Smooth muscle cell (in vitro differentiated cells): Measurements from ENCODE around the gene ADRA2B. TPM values are rescaled to one million over a fixed set of nuclear protein-coding genes. Genes with fewer than 3 reads are reported as not detected.
"Not testable (repeated sequence)": the region's sequence is repeated elsewhere in the genome, so short reads cannot be mapped to it uniquely, and the experiment has no call there.

Source experiments
- DNase-seq: peaks from one replicate; lab custom pipeline; 2025; ENCODE audit not compliant: unreplicated experiment; lab: John Stamatoyannopoulos, UW
- H2AFZ ChIP-seq: fragments of 200-600 bp; sonication (generic); 2 replicates; pipeline ENCODE4 v1.6.0; 2016; ENCODE audit warnings: antibody characterized with exemption, low read depth, mild to moderate bottlenecking
- H3F3A ChIP-seq: fragments of 200-600 bp; sonication (generic); 2 replicates; pipeline ENCODE4 v1.6.0; 2017; ENCODE audit warnings: antibody characterized with exemption, low read depth
- H3K27ac ChIP-seq: fragments of 200-600 bp; sonication (generic); 2 replicates; pipeline ENCODE4 v1.5.1; 2016; ENCODE audit warnings: low read depth, mild to moderate bottlenecking
- H3K27me3 ChIP-seq: fragments of 200-600 bp; sonication (generic); 2 replicates; pipeline ENCODE4 v1.6.1; 2016; ENCODE audit warnings: low read depth, mild to moderate bottlenecking
- H3K36me3 ChIP-seq: fragments of 200-600 bp; sonication (generic); 2 replicates; pipeline ENCODE4 v1.5.1; 2016; ENCODE audit warnings: low read depth
- H3K4me1 ChIP-seq: fragments of 200-600 bp; sonication (generic); 2 replicates; pipeline ENCODE4 v1.5.1; 2016; ENCODE audit warnings: low read depth
- H3K4me2 ChIP-seq: fragments of 200-600 bp; sonication (generic); 2 replicates; pipeline ENCODE4 v1.6.0; 2016; ENCODE audit warnings: mild to moderate bottlenecking
- H3K4me3 ChIP-seq: fragments of 200-600 bp; sonication (generic); 2 replicates; pipeline ENCODE4 v1.5.1; 2016; ENCODE audit warnings: mild to moderate bottlenecking
- H3K79me2 ChIP-seq: fragments of 200-600 bp; sonication (generic); 2 replicates; pipeline ENCODE4 v1.6.0; 2016; ENCODE audit warnings: low read depth, mild to moderate bottlenecking
- H3K9ac ChIP-seq: fragments of 200-600 bp; sonication (generic); 2 replicates; pipeline ENCODE4 v1.6.0; 2016; ENCODE audit warnings: low read depth
- H3K9me3 ChIP-seq: fragments of 200-600 bp; sonication (generic); replicated peaks from 2 replicates; pipeline ENCODE4 v1.5.1; 2016; ENCODE audit warnings: low read depth
- H4K20me1 ChIP-seq: fragments of 200-600 bp; sonication (generic); 2 replicates; pipeline ENCODE4 v1.6.0; 2016; ENCODE audit warnings: low read depth
- WGBS: methylation state at CpG from one replicate; pipeline ENCODE4 v1.1.7; 2016; ENCODE audit warnings: low lambda C conversion rate; 5-methylcytosine and 5-hydroxymethylcytosine counted together
- polyA plus RNA-seq: library from polyadenylated mRNA; unstranded; fragments of >200 nt; fragmentation: Nextera tagmentation; extraction: Ambion mirVana; gene quantifications from 2 replicates; pipeline ENCODE4 v1.2.1, GENCODE V29; 2016
- total RNA-seq: library from RNA; depleted of rRNA; stranded (reverse); fragments of >200 nt; gene quantifications from 2 replicates; pipeline ENCODE4 v1.2.3, GENCODE V29; 2014
- TF ChIP-seq, protein P1 (sequence below): fragments of 200-600 bp; sonication (generic); IDR thresholded peaks from 2 replicates; pipeline ENCODE4 v1.5.1; 2017; ENCODE audit warnings: borderline replicate concordance, mild to moderate bottlenecking, antibody characterized with exemption; ENCODE audit not compliant: insufficient read depth, poor library complexity, severe bottlenecking

ADRA2B gene
- total and polyA plus RNA-seq, 2 experiments from 2014 or later: 0.06 to 1.2 TPM

DNA sequence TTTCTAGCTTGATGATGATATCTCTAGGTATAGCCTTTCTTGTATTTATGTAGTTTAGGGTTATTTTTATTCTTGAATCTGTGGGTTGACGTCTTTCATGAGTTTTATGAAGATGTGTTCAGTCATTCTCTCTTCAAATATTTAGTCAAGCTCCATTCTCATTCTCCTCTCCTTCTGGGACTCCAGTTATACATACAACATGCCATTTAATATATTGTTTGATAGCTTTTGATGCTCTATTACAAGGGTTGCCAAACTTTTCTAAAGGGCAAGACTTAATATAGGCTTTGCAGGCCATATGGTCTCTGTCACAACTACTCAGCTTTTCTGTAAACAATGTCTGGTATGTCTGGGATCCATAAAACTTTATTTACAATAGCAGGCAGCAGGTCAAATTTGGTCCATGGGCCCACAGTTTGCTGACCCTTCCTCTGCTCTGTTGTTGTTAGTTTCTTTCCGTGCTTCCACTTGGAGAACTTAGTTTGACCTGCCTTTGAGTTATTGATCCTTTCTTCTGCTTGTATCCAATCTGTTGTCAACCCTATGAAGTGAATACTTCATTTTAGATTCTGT is 41.1 kb downstream of the ADRA2B start:
- no peaks in the 10 kb centered on the region for H3K9me3 ChIP-seq
- H3K4me1 ChIP-seq: no peaks in the 10 kb centered on the region
- no peak overlapping the region for H3K27ac ChIP-seq
- no peaks in the 10 kb centered on the region for H3K79me2 ChIP-seq
- no peak overlapping the region for H3K4me3 ChIP-seq
- no peak overlapping the region for H2AFZ ChIP-seq
- H3K9ac ChIP-seq: no peak overlapping the region
- H3F3A ChIP-seq: no peaks in the 10 kb centered on the region
- WGBS: 82% methylated on average over 2 of the region's 2 CpGs
- no peaks in the 10 kb centered on the region for H3K36me3 ChIP-seq
- TF ChIP-seq, protein P1, sequence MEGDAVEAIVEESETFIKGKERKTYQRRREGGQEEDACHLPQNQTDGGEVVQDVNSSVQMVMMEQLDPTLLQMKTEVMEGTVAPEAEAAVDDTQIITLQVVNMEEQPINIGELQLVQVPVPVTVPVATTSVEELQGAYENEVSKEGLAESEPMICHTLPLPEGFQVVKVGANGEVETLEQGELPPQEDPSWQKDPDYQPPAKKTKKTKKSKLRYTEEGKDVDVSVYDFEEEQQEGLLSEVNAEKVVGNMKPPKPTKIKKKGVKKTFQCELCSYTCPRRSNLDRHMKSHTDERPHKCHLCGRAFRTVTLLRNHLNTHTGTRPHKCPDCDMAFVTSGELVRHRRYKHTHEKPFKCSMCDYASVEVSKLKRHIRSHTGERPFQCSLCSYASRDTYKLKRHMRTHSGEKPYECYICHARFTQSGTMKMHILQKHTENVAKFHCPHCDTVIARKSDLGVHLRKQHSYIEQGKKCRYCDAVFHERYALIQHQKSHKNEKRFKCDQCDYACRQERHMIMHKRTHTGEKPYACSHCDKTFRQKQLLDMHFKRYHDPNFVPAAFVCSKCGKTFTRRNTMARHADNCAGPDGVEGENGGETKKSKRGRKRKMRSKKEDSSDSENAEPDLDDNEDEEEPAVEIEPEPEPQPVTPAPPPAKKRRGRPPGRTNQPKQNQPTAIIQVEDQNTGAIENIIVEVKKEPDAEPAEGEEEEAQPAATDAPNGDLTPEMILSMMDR: no peak
- no peak for DNase-seq
- H4K20me1 ChIP-seq: no peaks in the 10 kb centered on the region
- no peaks in the 10 kb centered on the region for H3K27me3 ChIP-seq
- H3K4me2 ChIP-seq: no peak overlapping the region

DNA sequence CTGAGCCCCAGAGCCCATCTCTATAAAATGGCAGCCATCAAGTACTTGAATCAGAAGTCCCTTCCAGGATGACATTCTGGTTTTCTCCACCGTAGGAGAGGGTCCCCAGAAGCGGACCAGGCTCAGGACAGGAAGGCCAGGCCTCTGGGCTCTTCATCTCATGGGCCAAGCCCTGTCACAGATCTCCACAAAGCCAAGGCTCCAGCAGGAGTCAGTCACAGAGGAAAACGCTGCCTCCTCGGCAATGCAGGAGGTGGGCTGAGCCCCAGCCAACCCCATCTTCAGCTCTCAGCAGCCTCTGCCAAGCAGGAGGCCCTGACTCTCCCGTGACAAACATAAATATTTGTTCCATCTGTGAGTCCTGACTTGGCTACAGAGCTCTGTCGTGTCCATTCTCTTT is 42.2 kb downstream of the ADRA2B start:
- Histone ChIP-seq H3K4me3 (no peak overlapping the region), H2AFZ (no peak overlapping the region), H3K79me2 (no peaks in the 10 kb centered on the region), H3K9me3 (no peaks in the 10 kb centered on the region), H3K4me1 (no peaks in the 10 kb centered on the region), H3K27me3 (no peaks in the 10 kb centered on the region), H3K27ac (no peak overlapping the region), H3K9ac (no peak overlapping the region), H3K36me3 (no peaks in the 10 kb centered on the region), H3K4me2 (no peak overlapping the region), H4K20me1 (no peaks in the 10 kb centered on the region), H3F3A (no peaks in the 10 kb centered on the region)
- TF ChIP-seq, protein P1: no peak
- 81% methylated on average over 6 of the region's 6 CpGs for WGBS
- no peak for DNase-seq

DNA sequence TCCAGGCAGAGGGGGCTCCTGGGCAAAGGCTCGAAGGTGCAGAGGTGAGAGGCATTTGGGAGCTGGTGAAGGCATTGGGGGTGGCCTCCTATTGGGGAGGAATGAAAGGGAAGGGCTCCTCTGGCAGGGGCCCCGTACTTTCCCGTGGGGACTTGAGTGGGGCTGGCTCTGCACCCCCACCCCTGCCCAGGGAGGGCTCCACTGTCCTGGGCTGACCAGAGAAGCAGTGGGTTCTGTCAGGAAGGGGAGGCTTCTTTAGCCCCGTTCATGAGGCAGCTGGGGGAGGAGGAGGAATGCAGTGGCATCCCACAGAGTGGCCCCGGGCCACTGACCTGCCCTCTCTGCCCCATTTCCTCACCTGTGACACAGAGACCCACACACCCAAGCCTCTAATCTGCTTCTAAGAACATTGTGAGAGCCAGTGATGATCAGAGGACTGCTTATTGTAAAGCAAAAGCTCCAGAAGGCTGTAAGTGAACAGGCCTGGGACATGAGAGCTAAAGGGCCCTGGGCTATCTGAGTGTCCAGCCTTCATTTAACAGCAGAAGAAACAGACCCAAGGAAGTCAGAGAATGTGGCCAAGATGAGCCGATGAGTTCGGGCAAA is 43.1 kb downstream of the ADRA2B start:
- Histone ChIP-seq H3F3A (no peaks in the 10 kb centered on the region), H3K36me3 (no peaks in the 10 kb centered on the region), H3K4me3 (no peak overlapping the region), H3K4me1 (no peaks in the 10 kb centered on the region), H3K79me2 (no peaks in the 10 kb centered on the region), H3K4me2 (no peak overlapping the region), H3K9me3 (no peaks in the 10 kb centered on the region), H4K20me1 (no peaks in the 10 kb centered on the region), H3K27me3 (no peaks in the 10 kb centered on the region), H3K27ac (no peak overlapping the region), H2AFZ (no peak overlapping the region), H3K9ac (no peak overlapping the region)
- TF ChIP-seq, protein P1: no peak
- DNase-seq: no peak
- 79% methylated on average over 7 of the region's 7 CpGs for WGBS

DNA sequence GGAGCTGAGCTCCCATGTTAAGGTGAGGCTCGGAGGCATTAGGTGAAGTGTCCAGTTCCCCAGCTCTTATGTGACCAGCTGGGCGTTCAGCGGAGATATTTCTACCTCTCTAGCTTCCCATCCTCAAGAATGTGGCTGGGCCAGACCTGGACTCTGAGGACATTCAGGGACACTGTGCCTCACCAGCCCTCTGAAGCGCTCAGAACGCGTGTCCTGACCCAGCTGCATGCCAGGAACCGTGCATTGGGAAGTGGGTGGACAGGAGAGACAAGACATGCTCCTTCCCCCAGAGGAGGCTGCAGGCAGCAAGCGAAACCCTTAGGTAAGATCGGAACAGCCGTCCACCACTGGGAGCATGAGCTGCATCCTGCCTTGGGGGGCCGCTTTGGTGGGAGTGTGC is 43.6 kb downstream of the ADRA2B start:
- Histone ChIP-seq H3F3A (no peaks in the 10 kb centered on the region), H3K36me3 (no peaks in the 10 kb centered on the region), H3K4me3 (no peak overlapping the region), H3K79me2 (no peaks in the 10 kb centered on the region), H3K9ac (no peak overlapping the region), H3K27me3 (no peaks in the 10 kb centered on the region), H4K20me1 (no peaks in the 10 kb centered on the region), H2AFZ (no peak overlapping the region), H3K4me2 (no peak overlapping the region), H3K4me1 (no peaks in the 10 kb centered on the region), H3K27ac (no peak overlapping the region), H3K9me3 (no peaks in the 10 kb centered on the region)
- no peak for DNase-seq
- 88% methylated on average over 11 of the region's 11 CpGs for WGBS
- TF ChIP-seq, protein P1: no peak

DNA sequence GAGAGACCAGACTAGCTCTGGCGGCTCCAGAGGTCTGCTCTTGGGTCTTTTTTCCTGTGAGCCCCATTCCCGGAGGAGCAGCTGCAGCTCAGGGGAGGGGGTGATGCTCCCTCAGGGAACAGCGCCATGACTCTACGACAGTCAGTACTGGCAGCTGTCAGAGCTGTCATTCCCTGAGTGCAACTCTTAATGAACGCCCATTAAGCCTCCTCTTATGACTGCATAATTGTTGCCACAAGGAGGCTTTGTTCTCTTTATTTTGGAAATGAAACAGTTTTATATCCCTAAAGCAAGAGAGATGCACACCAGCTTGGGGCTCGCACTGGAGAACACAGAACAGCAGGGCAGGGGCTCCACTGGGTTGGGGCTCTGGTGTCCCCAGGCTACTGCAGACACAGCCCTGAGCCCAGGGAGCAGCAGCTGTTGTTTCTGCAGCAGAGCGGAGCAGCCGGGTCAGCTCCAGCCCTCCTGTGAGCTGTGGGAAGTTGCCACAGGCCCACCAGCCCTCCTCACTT is 44.3 kb downstream of the ADRA2B start:
- H3K4me2 ChIP-seq: not testable (repeated sequence)
- WGBS: 68% methylated on average over 8 of the region's 8 CpGs

More for the DNA sequence above, 44.3 kb downstream of the ADRA2B start:
- H3K4me1 ChIP-seq, H3K9ac ChIP-seq, H3K36me3 ChIP-seq, H3F3A ChIP-seq, H3K4me3 ChIP-seq, H2AFZ ChIP-seq, H3K27me3 ChIP-seq, H3K9me3 ChIP-seq, DNase-seq, H3K27ac ChIP-seq, H4K20me1 ChIP-seq, H3K79me2 ChIP-seq: not testable (repeated sequence)
